Mucosa of descending colon (tissue), 3 donors: Measurements from ENCODE around the gene KLHL36. TPM values are rescaled to one million over a fixed set of nuclear protein-coding genes. Genes with fewer than 3 reads are reported as not detected.

Experiments used
- ATAC-seq: fragments of 200-7000 bp; cut with Tn5 transposase; one replicate; pipeline ENCODE4 v1.9.1; 2020; ENCODE audit warnings: mild to moderate bottlenecking, moderate library complexity
- DNase-seq, 3 donors: peaks; one replicate each; pipeline ENCODE4 v3.0.0-alpha.2; 2020
- H3K36me3 ChIP-seq: fragments of 200-600 bp; one replicate; pipeline ENCODE4 v1.8.0; 2021; ENCODE audit warnings: low read depth, mild to moderate bottlenecking
- H3K4me1 ChIP-seq: fragments of 200-600 bp; one replicate; pipeline ENCODE4 v1.8.0; 2021; ENCODE audit warnings: low read depth, mild to moderate bottlenecking
- H3K4me3 ChIP-seq: fragments of 200-600 bp; one replicate; pipeline ENCODE4 v1.8.0; 2021; ENCODE audit warnings: mild to moderate bottlenecking
- H3K9me3 ChIP-seq: fragments of 200-600 bp; one replicate; pipeline ENCODE4 v1.8.0; 2021; ENCODE audit warnings: mild to moderate bottlenecking
- CTCF ChIP-seq: fragments of 200-600 bp; IDR thresholded peaks from one replicate; pipeline ENCODE4 v1.8.0; 2022; ENCODE audit warnings: antibody characterized with exemption, mild to moderate bottlenecking
- intact Hi-C, 2 donors: fragments of 100-400 bp; cut with DNase I in 1 of 2; cut with micrococcal nuclease in 1 of 2; formaldehyde crosslinking; loops; one replicate each; pipeline versions ENCODE4 v1.11.0 to v1.11.1; 2022; cut with DNase I, micrococcal nuclease
- total RNA-seq, 3 donors: library from RNA; stranded (reverse); fragmentation: NEBNext Ultra II Directional in 2 of 3; extraction: Animal tissue kit (Norgen Biotek cat#: 25700) in 2 of 3; gene quantifications; one replicate each; pipeline versions ENCODE4 v1.2.1 to v1.2.4, GENCODE V29; 2021 to 2023
- donor health status: DM: no; HTN: no; CAD: no; lungs with moderate emphysema.
- donor health status: DM: no; HTN: no; CAD: no.
- donor health status: DM: no; HTN: yes; CAD: no.

Gene KLHL36
- total RNA-seq, 3 donors from 2014 or later: 47.5 to 60.3 (median 59.2) TPM

GRCh38 chr16:84675423-84675822 is 27.1 kb downstream of the KLHL36 start:
- Histone ChIP-seq H3K4me1 (no peaks in the 10 kb centered on the region), H3K4me3 (no peak overlapping the region), H3K36me3 (no peaks in the 10 kb centered on the region), H3K9me3 (no peaks in the 10 kb centered on the region)
- DNase-seq (no peak), ATAC-seq (no peak)
- TF ChIP-seq CTCF: no peak
- intact Hi-C loops: no loop called here

GRCh38 chr16:84675884-84676283 is 27.6 kb downstream of the KLHL36 start:
- no peak for ATAC-seq
- DNase-seq: no peak
- no peaks in the 10 kb centered on the region for H3K9me3 ChIP-seq
- H3K36me3 ChIP-seq: no peaks in the 10 kb centered on the region
- H3K4me3 ChIP-seq: no peak overlapping the region
- TF ChIP-seq CTCF: no peak
- intact Hi-C loops: no loop called here
- H3K4me1 ChIP-seq: no peaks in the 10 kb centered on the region

- no peak for TF ChIP-seq CTCF
- intact Hi-C loops: no loop called here
Measured at GRCh38 chr16:84677017-84677803, 28.9 kb downstream of the KLHL36 start.

GRCh38 chr16:84677849-84678248 is 29.5 kb downstream of the KLHL36 start:
- ATAC-seq (no peak), DNase-seq (no peak)
- Histone ChIP-seq H3K4me1 (no peaks in the 10 kb centered on the region), H3K4me3 (no peak overlapping the region), H3K9me3 (no peaks in the 10 kb centered on the region), H3K36me3 (no peaks in the 10 kb centered on the region)
- intact Hi-C loops: no loop called here
- no peak for TF ChIP-seq CTCF

More at GRCh38 chr16:84677017-84677803, 28.9 kb downstream of the KLHL36 start:
- no peak for DNase-seq
- Histone ChIP-seq H3K36me3 (no peaks in the 10 kb centered on the region), H3K4me1 (no peaks in the 10 kb centered on the region), H3K9me3 (no peaks in the 10 kb centered on the region), H3K4me3 (no peak overlapping the region)
- no peak for ATAC-seq

- DNase-seq (no peak), ATAC-seq (no peak)
- Histone ChIP-seq H3K9me3 (no peaks in the 10 kb centered on the region), H3K36me3 (no peaks in the 10 kb centered on the region), H3K4me3 (no peak overlapping the region), H3K4me1 (no peaks in the 10 kb centered on the region)
- intact Hi-C loops: no loop called here
- no peak for TF ChIP-seq CTCF
Measured at GRCh38 chr16:84678541-84678940, 30.2 kb downstream of the KLHL36 start.
